Chondrocyte (in vitro differentiated cells): ENCODE data around the gene DNAJA4. TPM values are rescaled to one million over a fixed set of nuclear protein-coding genes. Genes with fewer than 3 reads are reported as not detected.
A peak's percentile ranks its signal among the peaks of the same experiment; 100 is the strongest.

ENCODE experiments used
- DNase-seq: peaks from one replicate; pipeline ENCODE4 v3.0.0; 2021; ENCODE audit warnings: mixed read lengths, low spot score
- H3K27ac Mint-ChIP-seq: one replicate; pipeline ENCODE4 v1.8.0; 2021; ENCODE audit warnings: mild to moderate bottlenecking, moderate library complexity, mixed read lengths; ENCODE audit not compliant: unreplicated experiment
- H3K27me3 Mint-ChIP-seq: 2 replicates; pipeline ENCODE4 v1.8.0; 2021; ENCODE audit warnings: low read depth, mixed read lengths
- H3K36me3 Mint-ChIP-seq: 2 replicates; pipeline ENCODE4 v1.8.0; 2021; ENCODE audit warnings: low read depth, mixed read lengths
- H3K4me1 Mint-ChIP-seq: 2 replicates; pipeline ENCODE4 v1.8.0; 2021; ENCODE audit warnings: low read depth, mild to moderate bottlenecking, mixed read lengths
- H3K4me3 Mint-ChIP-seq: one replicate; pipeline ENCODE4 v1.8.0; 2021; ENCODE audit warnings: mild to moderate bottlenecking, moderate library complexity, mixed read lengths; ENCODE audit not compliant: unreplicated experiment
- H3K9me3 Mint-ChIP-seq: 2 replicates; pipeline ENCODE4 v1.8.0; 2021; ENCODE audit warnings: low read depth, mixed read lengths
- CTCF ChIP-seq: fragments of 200-600 bp; sonication (generic); IDR thresholded peaks from 2 replicates; pipeline ENCODE4 v1.5.0; 2021; ENCODE audit warnings: antibody characterized with exemption, mild to moderate bottlenecking, moderate library complexity
- total RNA-seq: library from RNA; stranded (reverse); gene quantifications from 3 replicates; pipeline ENCODE4 v1.2.1, GENCODE V29; 2021

Gene DNAJA4
- total RNA-seq, 1 donor from 2014 or later, result 0.27 TPM

GRCh38 chr15:78321786-78322185 lies 57.4 kb downstream of the DNAJA4 start:
- Mint-ChIP-seq H3K27me3 (no peaks in the 10 kb centered on the region), H3K9me3 (no peaks in the 10 kb centered on the region), H3K27ac (peak overlapping the region; percentile 32), H3K36me3 (no peaks in the 10 kb centered on the region), H3K4me1 (peaks cover 12% of the 10 kb centered on the region), H3K4me3 (no peak overlapping the region)
- no peak for TF ChIP-seq CTCF
- no peak for DNase-seq

- H3K36me3 Mint-ChIP-seq, result no peaks in the 10 kb centered on the region
- no peaks in the 10 kb centered on the region for H3K9me3 Mint-ChIP-seq
- no peak overlapping the region for H3K4me3 Mint-ChIP-seq
- no peak for DNase-seq
- H3K27me3 Mint-ChIP-seq, result no peaks in the 10 kb centered on the region
- peak overlapping the region; percentile 32 for H3K27ac Mint-ChIP-seq
- no peak for TF ChIP-seq CTCF
- H3K4me1 Mint-ChIP-seq, result peaks cover 12% of the 10 kb centered on the region
Observed at GRCh38 chr15:78322243-78322642, 57.9 kb downstream of the DNAJA4 start.

DNA sequence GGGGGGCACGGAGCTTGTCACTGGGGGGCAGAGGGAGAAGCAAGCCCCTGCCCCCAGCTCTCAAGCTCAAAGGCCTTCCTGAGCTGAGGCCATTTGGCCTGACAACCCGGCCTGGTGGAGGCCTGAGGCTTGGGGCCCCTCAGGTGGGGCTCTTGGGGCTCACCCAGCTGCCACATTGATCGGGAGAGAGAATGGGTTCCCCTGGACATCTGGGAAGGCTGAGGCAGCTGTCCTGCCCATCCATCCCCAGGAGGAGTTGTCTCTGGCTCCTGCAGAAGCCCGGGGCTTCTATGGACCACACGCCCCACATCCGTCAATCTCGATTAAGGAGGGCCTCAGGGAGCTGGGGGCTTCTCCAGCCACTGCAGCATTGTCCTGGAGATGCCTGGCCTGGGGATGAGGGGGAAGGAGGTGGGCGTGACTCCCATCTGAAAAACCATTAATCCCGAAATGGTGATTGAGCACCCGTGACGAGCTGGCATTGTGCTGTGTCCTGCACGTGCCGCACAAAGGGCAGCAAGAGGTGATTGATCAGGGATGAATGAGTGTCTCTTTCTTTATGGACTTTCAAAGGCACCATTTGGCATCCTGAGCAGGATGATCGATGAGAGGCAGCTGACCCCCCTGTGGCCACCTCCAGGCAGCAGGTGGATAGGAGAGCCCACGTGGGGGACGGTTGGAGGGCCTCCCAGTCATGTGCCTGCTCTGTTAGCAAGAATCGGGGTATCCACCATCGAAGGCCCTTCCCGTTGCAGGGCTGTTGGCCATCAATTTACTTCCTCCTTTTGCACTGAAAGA lies 58.6 kb downstream of the DNAJA4 start:
- Mint-ChIP-seq H3K27ac (no peak overlapping the region), H3K4me3 (no peak overlapping the region), H3K36me3 (no peaks in the 10 kb centered on the region), H3K9me3 (no peaks in the 10 kb centered on the region), H3K27me3 (no peaks in the 10 kb centered on the region), H3K4me1 (peaks cover 12% of the 10 kb centered on the region)
- TF ChIP-seq CTCF, result no peak
- no peak for DNase-seq

- TF ChIP-seq CTCF, result no peak
- Mint-ChIP-seq H3K27me3 (no peaks in the 10 kb centered on the region), H3K4me1 (peaks cover 12% of the 10 kb centered on the region), H3K27ac (no peak overlapping the region), H3K36me3 (no peaks in the 10 kb centered on the region), H3K4me3 (no peak overlapping the region), H3K9me3 (no peaks in the 10 kb centered on the region)
- DNase-seq, result peak; percentile 32
Observed at GRCh38 chr15:78323693-78324092, 59.3 kb downstream of the DNAJA4 start.

DNA sequence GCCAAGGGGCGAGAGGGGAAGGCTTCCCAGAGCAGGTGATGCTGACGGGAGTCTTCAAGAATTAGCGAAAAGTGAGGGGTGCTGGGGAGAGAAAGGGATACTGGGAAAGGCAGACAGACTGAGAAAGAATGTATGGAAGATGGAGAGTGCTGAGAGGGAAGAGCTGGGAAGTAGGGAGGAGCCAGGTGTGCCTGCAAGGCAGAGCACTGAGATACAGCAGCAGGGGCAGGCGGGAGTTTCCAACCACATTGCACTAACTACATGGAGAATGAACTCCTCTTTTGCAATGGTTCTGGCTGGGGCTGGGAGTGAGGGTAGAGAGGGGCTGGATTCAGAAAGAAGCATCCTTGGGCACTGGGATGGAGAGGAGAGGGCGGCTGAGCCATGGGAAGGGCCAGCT lies 59.8 kb downstream of the DNAJA4 start:
- peak; percentile 53 for DNase-seq
- Mint-ChIP-seq H3K36me3 (no peaks in the 10 kb centered on the region), H3K9me3 (no peaks in the 10 kb centered on the region), H3K4me1 (peaks cover 12% of the 10 kb centered on the region), H3K4me3 (no peak overlapping the region), H3K27me3 (no peaks in the 10 kb centered on the region), H3K27ac (no peak overlapping the region)
- no peak for TF ChIP-seq CTCF
